NCI-H460 (cell line): ENCODE data around the gene TNP2. TPM values are rescaled to one million over a fixed set of nuclear protein-coding genes. Genes with fewer than 3 reads are reported as not detected.

ENCODE experiments used
- DNase-seq: peaks from one replicate; pipeline ENCODE4 v3.0.0-alpha.2; 2016; ENCODE audit warnings: low read depth; ENCODE audit errors: extremely low read depth
- polyA plus RNA-seq: library from polyadenylated mRNA; depleted of rRNA; stranded (reverse); fragments of >200 nt; gene quantifications from 2 replicates; pipeline ENCODE4 v1.2.3, GENCODE V29; 2014; cell fraction: nucleus; rRNA removed
- total RNA-seq: library from RNA; depleted of rRNA; stranded (reverse); fragments of >200 nt; shearing (Covaris generic); gene quantifications from 2 replicates; pipeline ENCODE4 v1.2.3, GENCODE V29; 2014; rRNA removed

TNP2 gene
- not detected in 2 replicates for total RNA-seq
- not detected in 2 replicates for polyA plus RNA-seq

DNA sequence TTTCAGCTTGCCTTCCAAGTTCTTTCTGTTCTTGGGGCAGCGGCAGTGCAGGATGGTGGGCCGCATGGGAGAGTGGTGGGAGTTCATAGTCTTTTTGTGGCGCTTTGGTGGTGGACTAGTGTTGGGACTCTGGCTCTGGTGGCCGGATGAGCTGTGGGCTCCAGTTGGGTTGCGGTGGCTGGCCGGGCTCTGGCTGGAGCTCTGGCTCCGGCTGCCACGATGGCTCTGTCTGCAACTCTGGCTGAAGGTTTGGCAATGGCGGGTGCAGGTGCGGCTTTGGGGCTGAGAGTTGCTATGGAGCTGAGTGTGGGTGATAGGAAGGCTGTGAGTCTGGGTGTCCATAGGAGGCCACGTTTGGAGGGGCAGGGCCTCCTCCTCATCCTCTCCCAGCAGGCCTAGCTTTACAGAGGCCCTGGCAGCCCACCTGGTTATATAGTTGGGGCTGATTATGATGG is at the start of gene TNP2:
Gene TNP2, minus strand, starts transcription at position 405 of the 455 bp plus-strand sequence. Its CDS starts 63 bp downstream, at position 342.
- DNase-seq = no peak

DNA sequence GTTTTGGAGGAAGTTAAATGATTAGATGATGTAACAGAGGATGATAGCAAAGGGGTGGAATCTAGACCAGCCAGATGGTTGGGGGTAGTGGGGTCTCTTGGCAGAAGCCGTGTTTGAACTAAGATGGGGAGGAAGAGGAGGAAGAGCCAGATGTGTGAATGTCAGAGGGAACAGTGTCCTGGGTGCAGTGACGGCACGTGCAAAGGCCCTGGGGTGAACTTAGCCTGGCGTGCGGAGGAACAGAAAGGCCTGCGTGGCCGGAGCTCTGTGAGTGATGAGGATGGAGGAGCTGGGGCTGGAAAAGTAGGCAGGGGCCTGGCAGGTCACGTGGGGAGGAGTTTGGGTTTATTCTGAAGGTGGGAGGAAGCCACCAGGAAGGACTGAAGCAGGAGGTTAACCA is 49.7 kb upstream of the TNP2 start:
- DNase-seq = no peak

DNA sequence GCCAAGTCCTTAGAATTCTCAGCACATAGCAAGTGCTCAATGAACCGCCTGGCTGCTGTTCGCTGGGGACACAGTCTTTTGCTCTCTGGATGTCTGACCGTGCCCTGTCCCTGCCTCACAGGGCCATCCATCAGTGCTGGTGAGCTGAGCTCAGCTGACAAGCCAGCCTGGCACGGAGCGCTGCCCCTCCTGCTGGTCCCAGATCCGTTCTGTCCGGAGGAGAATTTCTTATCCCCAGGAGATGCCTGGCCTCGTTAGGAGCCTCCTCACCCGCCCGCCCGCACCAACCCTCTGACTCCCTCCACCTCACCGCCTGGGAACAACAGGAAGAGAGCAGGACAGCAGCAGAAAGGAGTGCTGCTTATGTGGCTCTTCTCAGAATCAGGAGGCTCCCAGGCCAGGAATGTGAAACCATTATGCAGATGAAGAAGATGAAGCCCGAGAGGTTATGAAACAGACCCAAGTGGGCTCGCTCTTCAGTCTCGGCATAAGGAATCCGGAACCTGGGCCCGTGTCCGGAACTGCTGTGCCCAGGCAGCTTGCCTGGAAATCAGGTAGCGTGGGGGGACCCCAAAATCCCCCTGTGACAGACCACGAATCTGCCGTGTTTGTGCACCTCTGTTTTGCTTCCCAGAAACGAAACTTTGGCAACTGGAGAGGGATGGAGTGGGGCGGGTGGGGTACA is 47.3 kb upstream of the TNP2 start:
- no peak for DNase-seq

DNA sequence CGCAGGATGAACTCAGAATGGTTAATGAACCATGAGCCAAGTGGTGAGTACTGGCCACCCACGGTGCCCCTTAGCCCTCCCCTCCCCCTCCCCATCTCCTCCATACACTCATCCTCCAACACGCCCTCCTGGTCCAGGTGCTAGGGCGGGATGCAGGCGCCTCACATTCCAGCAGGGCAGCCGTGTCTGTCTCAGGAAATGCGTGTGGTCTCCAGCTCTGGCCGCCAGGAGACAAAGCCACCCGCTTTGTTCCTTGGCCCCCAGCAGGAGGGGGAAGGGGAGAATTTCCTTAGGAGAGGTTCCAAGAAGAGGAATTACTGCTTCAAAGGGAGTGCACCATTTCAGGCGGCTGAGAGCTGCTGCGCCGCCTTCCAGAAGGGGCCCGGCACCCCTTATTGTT is 46.4 kb upstream of the TNP2 start:
- DNase-seq = no peak

DNA sequence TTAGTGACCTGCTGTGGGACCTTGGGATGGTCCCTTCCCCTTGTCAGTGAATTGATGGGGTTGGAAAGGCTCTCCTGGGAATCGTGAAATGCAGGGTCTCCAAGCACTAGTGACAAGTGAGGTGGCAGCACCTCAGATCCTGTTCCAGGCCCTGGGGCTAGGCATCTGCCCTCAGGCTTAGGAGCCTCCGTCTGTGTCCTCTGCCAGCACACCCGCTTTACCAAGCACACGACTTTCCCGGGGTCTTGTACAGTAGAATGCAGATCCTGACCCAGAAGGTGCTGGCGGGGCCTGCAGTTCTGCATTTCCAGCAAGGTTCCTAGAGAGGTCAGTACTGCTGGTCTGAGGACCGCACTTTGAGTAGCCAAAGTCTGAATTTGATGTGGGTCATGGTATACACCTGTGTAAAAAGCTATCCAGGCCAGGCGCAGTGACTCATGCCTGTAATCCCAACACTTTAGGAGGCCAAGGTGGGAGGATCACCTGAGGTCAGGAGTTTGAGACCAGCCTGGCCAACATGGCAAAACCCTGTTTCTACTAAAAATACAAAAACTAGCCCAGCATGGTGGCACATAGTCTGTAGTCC is 45.3 kb upstream of the TNP2 start:
- DNase-seq = no peak

DNA sequence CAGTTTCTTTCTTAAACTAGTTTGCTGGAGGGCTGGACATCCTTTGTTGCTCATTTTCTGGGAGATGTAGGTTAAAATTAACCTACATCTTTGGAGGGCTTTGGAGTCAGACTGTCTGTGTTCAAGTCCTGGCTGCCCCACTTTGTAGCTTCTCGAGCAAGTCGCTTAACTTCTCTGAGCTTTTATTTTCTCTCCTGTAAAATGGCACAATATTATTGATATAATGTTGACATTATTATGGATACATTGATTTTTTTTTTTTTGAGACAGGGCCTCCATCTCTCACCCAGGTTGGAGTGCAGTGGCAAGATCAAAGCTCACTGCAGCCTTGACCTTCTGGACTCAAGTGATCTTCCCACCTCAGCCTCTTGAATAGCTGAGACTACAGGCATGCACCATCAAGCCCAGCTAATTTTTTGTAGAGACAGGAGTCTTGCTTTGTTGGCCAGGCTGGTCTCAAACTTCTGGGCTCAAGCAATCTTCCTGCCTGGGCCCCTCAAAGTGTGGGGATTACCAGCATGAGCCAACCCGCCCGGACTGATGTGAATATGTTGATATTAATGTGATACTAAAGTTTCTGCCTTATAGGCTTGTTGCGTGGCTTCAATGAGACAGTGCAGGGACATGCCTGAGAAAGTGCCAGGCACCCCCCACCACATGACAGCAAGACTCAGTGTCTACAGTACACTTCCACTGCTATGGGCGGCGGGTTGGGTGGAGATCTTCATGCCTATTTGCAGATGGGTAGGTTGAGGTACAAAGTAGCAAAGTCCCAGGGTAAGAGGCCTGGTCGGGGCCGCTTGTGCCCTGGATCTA is 44.6 kb upstream of the TNP2 start:
- no peak for DNase-seq

DNA sequence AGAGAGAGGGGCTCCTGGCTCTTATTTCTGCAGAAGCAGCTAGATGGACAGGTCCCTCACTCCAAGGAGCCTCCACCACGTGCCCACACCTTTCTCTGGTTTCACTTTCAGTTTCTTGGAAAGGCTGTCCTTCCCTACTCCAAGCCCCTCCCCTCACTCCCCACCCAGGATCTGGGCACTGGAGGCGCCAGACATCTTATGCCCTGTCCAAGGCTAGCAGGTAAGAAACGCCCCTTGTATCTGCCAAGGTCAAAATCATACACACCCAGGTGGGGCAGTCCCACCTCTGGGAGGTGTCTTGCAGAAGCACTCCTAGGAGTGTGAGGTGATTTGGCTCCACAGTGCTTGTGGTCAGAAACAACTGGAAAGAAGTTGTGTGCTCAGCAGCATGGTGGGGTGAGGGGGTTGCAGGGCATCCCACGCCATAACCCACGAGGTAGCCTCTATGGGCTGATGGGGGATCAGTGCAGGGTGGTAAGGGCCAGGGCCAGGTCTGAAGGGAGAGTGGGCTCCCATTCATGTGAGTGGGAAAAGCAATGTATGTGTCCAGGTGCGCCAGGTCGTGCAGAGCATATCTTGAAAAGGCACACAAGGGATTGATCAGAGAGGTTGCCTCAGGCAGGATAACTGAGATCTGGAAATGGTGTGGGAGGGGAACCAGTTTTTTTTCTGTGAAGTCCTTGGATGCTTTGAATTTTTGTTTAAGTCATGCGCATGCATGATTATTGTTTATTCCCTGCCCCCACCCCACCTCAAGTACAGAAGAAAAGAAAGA is 43.8 kb upstream of the TNP2 start:
- DNase-seq = no peak

DNA sequence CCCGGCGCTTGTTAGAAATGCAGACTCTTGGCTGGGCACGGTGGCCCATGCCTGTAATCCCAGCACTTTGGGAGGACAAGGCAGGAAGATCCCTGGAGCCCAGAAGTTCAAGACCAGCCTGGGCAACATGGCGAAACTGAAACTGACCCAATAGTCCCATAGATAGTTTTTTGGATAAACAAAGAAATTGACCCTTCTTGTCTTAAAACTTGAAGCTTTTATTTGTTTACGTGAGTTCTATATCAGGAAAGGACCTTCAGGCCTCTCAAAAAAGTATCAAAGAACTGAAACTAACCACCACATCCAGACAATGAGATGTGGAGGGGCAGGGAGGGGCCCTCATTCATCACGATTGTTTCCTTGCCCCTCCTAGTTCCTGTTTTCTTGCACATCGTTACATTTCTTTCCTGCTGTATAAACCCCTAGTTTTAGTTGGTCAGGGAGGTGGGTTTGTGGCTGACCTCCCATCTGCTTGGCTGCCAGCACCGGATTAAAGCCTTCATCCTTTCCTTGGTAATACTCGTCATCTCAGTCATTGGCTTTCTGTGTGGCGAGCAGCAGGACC is 42.0 kb upstream of the TNP2 start:
- no peak for DNase-seq

DNA sequence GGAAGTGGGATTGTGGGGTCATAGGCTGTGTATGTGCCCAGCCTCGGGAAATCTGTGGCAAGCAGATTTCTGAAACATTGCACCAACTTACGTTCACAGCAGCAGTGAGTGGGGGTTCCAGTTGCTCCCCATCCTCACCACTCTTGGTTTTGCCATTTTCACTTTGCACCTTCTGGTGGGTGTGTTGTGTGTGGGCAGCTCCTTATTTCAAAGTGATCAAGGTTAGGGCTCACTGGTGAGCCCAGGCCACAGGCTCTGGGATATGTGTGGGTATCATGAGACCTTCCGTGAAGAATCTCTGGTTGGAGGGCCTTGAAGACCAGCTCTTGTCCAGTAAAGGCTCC is 41.5 kb upstream of the TNP2 start:
- no peak for DNase-seq

DNA sequence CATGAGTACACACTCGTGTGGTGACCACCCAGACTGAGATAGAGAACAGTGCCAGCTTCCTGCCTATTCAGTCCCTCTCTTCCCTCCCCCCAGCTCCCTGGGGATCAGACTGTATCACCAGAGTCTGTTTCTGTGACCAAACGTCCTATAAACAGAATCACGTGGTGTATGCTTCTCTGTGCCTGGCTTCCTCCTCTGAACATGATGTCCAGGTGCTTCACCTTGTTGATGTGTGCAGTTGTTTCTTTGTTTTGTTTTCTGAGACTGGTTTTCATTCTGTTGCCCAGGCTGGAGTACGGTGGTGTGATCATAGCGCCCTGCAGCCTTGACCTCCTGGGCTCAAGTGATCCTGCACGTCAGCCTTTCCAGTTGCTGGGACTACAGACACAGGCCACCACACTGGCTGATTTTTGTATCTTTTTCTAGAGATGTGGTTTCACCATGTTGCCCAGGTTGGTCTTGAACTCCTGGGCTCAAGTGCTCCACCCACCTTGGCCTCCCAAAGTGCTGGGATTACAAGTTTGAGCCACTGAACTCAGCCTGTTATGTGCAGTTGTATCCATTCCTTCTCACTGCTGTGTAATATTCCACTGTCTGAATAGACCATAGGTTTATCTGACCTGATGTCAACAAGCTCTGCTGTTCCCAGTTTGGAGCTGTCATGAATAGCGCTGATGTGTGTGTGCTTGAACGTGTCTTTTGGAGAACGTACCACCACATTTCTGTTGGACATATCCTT is 40.9 kb upstream of the TNP2 start:
- no peak for DNase-seq

DNA sequence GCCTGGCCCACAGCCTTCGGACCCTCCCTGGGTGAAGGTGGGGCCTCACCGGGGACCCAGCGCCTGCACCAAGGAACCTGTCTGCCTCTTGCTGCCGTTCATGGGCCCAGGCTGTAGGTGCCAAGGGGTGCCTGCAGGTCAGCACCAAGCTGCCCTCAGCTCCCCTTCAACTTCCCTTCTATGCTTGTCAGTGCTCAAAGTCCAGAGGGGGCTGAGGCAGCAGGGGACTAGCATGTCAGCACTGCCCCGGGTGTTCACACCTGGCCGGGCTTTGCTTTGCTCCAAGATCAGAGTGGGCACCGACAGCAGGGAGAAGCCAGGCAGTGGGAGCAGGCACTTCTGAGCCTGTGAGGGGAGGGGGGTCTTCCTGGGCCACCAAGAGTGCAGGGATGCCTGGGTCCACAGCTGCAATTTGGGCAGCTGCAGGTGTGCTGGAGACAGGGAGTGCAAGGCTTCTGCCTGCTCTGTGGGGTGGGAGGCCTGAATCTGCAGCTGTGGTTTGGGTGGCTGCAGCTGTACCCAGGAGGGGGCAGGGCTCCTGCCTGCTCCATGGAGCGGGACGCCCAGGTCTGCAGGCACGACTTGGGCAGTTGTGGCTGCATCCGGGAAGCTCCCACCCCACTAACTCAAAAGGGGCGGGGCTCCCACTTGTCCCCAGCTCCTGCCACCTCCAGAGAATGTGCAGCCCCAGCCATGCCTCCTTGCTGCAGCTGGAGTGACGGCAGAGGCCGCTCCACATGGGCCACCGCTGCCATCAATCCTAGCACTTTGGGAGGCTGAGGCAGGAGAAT is 39.6 kb upstream of the TNP2 start:
- no peak for DNase-seq

DNA sequence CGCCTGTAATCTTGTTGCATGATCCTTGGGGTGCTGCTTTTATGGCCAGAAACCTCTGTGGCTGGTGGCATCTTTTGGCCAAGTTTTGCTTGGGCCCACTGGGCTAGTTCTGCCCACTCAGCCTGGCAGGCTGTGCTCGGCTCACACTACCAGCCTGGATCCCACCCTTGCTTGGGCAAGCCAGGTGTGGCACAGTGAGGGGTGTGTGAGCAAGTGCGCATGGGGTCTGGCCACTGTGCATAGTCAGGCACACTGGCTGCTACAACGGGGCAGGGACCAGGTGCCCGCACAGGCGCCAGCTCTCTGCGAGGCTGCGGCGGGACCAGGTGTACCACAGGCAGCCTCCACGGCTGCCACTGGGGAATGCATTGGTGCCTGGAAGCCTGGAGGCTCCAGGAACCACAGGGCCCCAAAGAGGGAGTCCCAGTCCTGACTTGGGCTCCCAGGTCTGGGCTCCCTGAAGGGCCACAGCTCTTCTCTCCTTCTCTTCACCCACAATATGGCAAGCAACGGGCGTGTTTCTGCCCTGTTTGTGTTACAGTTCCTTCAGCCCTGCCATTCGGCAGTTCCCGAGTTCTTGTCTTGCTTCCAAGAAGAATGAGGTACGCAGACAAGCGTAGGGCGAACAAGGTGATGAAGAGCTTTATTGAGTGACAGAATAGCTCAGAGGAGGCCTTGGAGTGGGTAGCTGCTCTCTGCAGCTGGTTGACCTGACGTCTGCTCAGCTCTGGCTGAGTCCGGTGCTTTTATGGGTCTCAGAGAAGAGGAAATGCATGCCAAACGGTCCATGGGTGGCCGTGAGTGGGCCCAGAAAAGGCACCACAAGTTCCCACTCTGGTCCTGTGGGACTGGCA is 38.7 kb upstream of the TNP2 start:
- DNase-seq = no peak

DNA sequence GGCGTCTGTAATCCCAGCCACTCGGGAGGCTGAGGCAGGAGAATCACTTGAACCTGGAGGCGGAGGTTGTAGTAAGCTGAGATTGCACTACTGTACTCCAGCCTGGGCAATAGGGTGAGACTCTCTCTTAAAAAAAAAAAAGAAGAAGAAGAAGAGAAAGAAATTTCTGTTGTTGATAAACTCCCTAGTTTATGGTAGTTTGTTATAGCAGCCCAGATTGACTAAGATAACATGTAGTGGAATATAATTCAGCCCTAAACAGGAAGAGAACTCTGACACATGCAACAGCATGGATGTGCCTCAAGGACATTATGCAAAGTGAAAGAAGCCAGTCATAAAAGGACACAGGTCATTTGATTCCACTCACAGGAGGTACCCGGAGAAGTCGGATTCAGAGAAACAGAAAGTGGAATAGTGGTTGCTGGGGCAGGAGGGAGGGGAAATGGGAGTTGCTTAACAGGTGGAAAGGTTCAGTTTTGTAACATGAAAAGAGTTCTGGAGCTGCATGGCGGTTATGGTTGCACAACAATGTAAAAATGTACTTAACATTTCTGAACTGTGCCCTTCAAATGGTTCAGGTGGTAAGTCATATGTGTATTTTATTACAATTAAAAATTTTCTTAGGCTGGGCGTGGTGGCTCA is 38.0 kb upstream of the TNP2 start:
- DNase-seq = no peak

DNA sequence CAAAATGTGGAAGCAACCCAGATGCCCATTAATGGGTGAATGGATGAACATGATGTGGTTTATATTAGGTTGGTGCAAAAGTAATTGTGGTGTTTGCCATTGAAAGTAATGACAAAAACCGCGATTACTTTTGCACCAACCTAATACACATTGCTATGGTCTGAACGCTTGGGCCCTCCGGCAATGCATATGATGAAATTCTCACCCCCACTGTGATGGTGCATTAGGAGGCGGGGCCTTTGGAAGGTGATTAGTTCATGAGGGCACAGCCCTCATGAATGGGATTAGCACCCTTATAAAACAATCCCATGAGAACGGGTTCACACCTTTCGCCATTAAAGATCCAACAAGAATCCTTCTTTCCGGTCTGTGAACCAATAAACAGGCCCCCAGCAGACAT is 37.3 kb upstream of the TNP2 start:
- no peak for DNase-seq

DNA sequence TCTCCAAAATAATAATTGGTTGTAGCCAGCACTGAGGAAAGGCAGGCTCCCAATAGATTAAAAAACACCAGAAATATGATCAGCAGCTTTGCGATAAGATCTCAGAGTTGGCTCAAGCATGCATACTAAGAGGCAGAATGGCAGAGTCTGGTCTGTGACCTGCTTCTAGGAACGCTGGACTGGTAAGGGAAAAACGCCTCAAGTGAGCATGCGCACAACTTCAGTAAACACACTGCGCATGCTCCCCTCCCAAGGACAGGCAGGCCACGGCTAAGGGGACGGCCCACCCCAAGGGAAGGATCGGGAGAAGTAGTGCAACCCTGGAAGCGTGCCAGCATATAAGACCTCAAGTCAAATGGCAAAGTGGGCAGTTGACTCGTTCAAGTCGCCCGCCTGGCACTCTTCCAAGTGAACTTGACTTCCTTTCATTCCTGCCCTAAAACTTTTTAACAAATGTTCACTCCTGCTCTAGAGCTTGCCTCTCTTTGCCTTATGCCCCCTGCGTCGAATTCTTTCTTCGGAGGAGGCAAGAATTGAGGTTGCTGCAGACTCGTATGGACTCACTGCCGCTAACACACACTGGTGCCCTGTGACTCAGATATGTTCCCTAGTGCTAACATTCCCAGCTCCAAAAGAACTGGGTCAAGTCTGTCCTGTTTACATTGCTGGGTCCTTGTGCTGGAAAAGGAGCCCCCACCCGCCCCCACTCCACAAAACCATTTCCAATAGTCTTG is 34.4 kb upstream of the TNP2 start:
- peak; percentile 47 for DNase-seq

DNA sequence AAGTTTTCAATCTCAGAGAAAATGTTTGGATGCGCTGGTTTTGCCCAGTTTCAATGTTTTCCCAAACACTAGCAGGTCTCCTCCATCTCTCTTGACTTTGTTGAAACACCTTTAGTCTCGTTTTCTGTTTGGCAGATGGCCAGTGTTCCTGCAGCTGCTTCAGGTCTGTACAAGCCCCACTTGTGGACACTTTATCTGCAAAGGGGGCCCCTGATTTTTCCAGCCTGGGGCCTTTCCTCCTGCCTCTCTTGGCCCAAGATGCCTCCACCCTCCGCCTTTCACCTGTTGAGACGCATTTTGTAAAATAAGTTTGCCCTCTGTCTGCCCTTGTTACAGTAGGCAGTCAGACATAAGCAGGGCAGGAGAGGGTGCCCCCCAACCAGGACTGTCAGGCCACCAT is 33.9 kb upstream of the TNP2 start:
- DNase-seq = no peak
